Measurements from ENCODE around the gene VIL1.

The VIL1 gene

GRCh38 chr2:218378053-218378452 is 40.9 kb upstream of the VIL1 start:
- peak in 1 of 2 experiments; percentile 71 for DNase-seq (ENCODE audit: low read depth in 1 of 2, low spot score in 1 of 2)
- no peaks in the 10 kb centered on the region for H3K27me3 ChIP-seq (ENCODE audit: insufficient read depth, poor library complexity, severe bottlenecking)
- H3K4me3 ChIP-seq (replicated peaks; ENCODE audit: insufficient read depth, low read length): no peak overlapping the region
- TF ChIP-seq POLR2AphosphoS5 (IDR thresholded peaks at IDR 0.05; ENCODE audit: low read depth) (no peak), CTCF (IDR thresholded peaks at IDR 0.05; ENCODE audit: insufficient read depth, low read length) (no peak), SPI1 (IDR thresholded peaks at IDR 0.05; ENCODE audit: borderline replicate concordance, low read depth) (no peak), GABPA (IDR thresholded peaks at IDR 0.05; ENCODE audit: low read depth) (no peak), REST (IDR thresholded peaks at IDR 0.05; ENCODE audit: insufficient replicate concordance, low read depth) (no peak)
- H3K27ac ChIP-seq (replicated peaks): no peak overlapping the region

GRCh38 chr2:218381916-218382366 is 37.0 kb upstream of the VIL1 start, which contains the start of gene SLC11A1:
TSS of gene SLC11A1 (plus strand) at chr2:218382273. CDS start at chr2:218382369, 96 bp downstream.
- peak; percentile 51; the same call in 1 of the 2 replicates for TF ChIP-seq SPI1 (IDR thresholded peaks at IDR 0.05; ENCODE audit: borderline replicate concordance, low read depth)
- TF ChIP-seq CTCF (IDR thresholded peaks at IDR 0.05; ENCODE audit: insufficient read depth, low read length): no peak
- TF ChIP-seq POLR2AphosphoS5 (IDR thresholded peaks at IDR 0.05; ENCODE audit: low read depth): peak; percentile 61; the same call in 1 of the 2 replicates
- Histone ChIP-seq H3K27me3 (ENCODE audit: insufficient read depth, poor library complexity, severe bottlenecking) (no peaks in the 10 kb centered on the region), H3K27ac (replicated peaks) (peak within 1 kb of the TSS; percentile 39), H3K4me3 (replicated peaks; ENCODE audit: insufficient read depth, low read length) (peak within 1 kb of the TSS; percentile 14; the same call in 1 of the 2 replicates)
- DNase-seq (ENCODE audit: low read depth in 1 of 2, low spot score in 1 of 2): peak; percentile 89 to 92

GRCh38 chr2:218382785-218383184 is 36.1 kb upstream of the VIL1 start:
- no peak for TF ChIP-seq SPI1 (IDR thresholded peaks at IDR 0.05; ENCODE audit: borderline replicate concordance, low read depth)
- no peak for TF ChIP-seq CTCF (IDR thresholded peaks at IDR 0.05; ENCODE audit: insufficient read depth, low read length)
- TF ChIP-seq REST (IDR thresholded peaks at IDR 0.05; ENCODE audit: insufficient replicate concordance, low read depth): no peak
- no peak for TF ChIP-seq POLR2AphosphoS5 (IDR thresholded peaks at IDR 0.05; ENCODE audit: low read depth)
- TF ChIP-seq GABPA (IDR thresholded peaks at IDR 0.05; ENCODE audit: low read depth): no peak

More at GRCh38 chr2:218382785-218383184, 36.1 kb upstream of the VIL1 start:
- Histone ChIP-seq H3K27me3 (ENCODE audit: insufficient read depth, poor library complexity, severe bottlenecking) (no peaks in the 10 kb centered on the region), H3K4me3 (replicated peaks; ENCODE audit: insufficient read depth, low read length) (peak overlapping the region; percentile 14; the same call in 1 of the 2 replicates), H3K27ac (replicated peaks) (peak overlapping the region; percentile 39)
- no peak for DNase-seq (ENCODE audit: low read depth in 1 of 2, low spot score in 1 of 2)

Data from HL-60 (cell line).